Measurements from ENCODE around the gene ZNF737.

GRCh38 chr19:20611866-20612265, 46.3 kb upstream of the ZNF737 start:
- TF ChIP-seq EZH2phosphoT487 (IDR thresholded peaks at IDR 0.05; ENCODE audit: insufficient read depth, low read depth) = no peak
- no peak for TF ChIP-seq EZH2 (IDR thresholded peaks at IDR 0.05; ENCODE audit: insufficient read depth, poor library complexity, severe bottlenecking)
